K562 (cell line): ENCODE measurements around the gene BRPF1. TPM values are rescaled to one million over a fixed set of nuclear protein-coding genes. Genes with fewer than 3 reads are reported as not detected.
A peak's percentile ranks its signal among the peaks of the same experiment; 100 is the strongest.

Source experiments
- AFF1 ChIP-seq, 2 experiments: fragments of 450-650 bp; IDR thresholded peaks; 2 replicates each; pipeline ENCODE4 v1.6.1; 2018; ENCODE audit warnings: mild to moderate bottlenecking in 2 of 2, low read depth in 1 of 2; ENCODE audit not compliant: partially characterized antibody in 2 of 2
- ATF4 ChIP-seq: fragments of 450-650 bp; formaldehyde crosslinking; IDR thresholded peaks from 2 replicates; pipeline ENCODE4 v1.4.0; 2022; ENCODE audit warnings: mild to moderate bottlenecking, moderate library complexity
- CREB3 ChIP-seq: fragments of 450-650 bp; conservative IDR thresholded peaks from 2 replicates; pipeline ENCODE4 v1.6.1; 2016; ENCODE audit warnings: missing genetic modification characterization, low read depth, mild to moderate bottlenecking, missing compliant biosample characterization, moderate library complexity
- CREM ChIP-seq: IDR thresholded peaks from 2 replicates; pipeline ENCODE4 v1.6.1; 2014; ENCODE audit warnings: antibody characterized with exemption, low read depth
- DACH1 ChIP-seq: fragments of 450-650 bp; IDR thresholded peaks from 2 replicates; pipeline ENCODE4 v1.6.1; 2018; ENCODE audit not compliant: partially characterized antibody
- GTF3C2 ChIP-seq: IDR thresholded peaks from 3 replicates; pipeline ENCODE4 v1.6.1; 2011; ENCODE audit warnings: borderline replicate concordance, mild to moderate bottlenecking, moderate library complexity; ENCODE audit not compliant: insufficient read length; ENCODE audit errors: extremely low read depth
- KLF1 ChIP-seq: fragments of 450-650 bp; IDR thresholded peaks from 2 replicates; pipeline ENCODE4 v1.6.1; 2016; ENCODE audit warnings: missing genetic modification characterization, missing compliant biosample characterization
- KLF6 ChIP-seq: fragments of 250-450 bp; sonication (Bioruptor Pico); IDR thresholded peaks from 2 replicates; pipeline ENCODE4 v1.4.0; 2020; ENCODE audit warnings: mild to moderate bottlenecking, moderate library complexity, borderline replicate concordance
- L3MBTL2 ChIP-seq: fragments of 450-650 bp; IDR thresholded peaks from 2 replicates; pipeline ENCODE4 v1.6.1; 2016; ENCODE audit warnings: mild to moderate bottlenecking, moderate library complexity
- SRSF1 ChIP-seq: fragments of 200-400 bp; formaldehyde crosslinking; IDR thresholded peaks from 2 replicates; pipeline ENCODE4 v1.6.1; 2017; ENCODE audit warnings: mild to moderate bottlenecking, low read depth, low read length, moderate library complexity
- THAP7 ChIP-seq: fragments of 250-450 bp; sonication (Bioruptor Pico); IDR thresholded peaks from 2 replicates; pipeline ENCODE4 v1.5.0; 2021
- VEZF1 ChIP-seq: fragments of 200-800 bp; sonication (Bioruptor generic); IDR thresholded peaks from 2 replicates; pipeline ENCODE4 v1.6.1; 2017; ENCODE audit warnings: missing genetic modification characterization, missing compliant biosample characterization
- ZKSCAN8 ChIP-seq: fragments of 200-800 bp; sonication (Bioruptor generic); IDR thresholded peaks from 2 replicates; pipeline ENCODE4 v1.6.1; 2016; ENCODE audit warnings: missing genetic modification characterization, missing compliant biosample characterization
- ZNF764 ChIP-seq: fragments of 250-450 bp; sonication (Bioruptor Pico); IDR thresholded peaks from 2 replicates; pipeline ENCODE4 v1.4.0; 2020; ENCODE audit warnings: low read depth, mild to moderate bottlenecking, moderate library complexity
- polyA plus RNA-seq, 8 experiments: library from polyadenylated mRNA; depleted of rRNA in 4 of 8; stranded (reverse) in 5 of 8; unstranded in 3 of 8; fragments of >200 nt; fragmentation: Nextera tagmentation in 2 of 8; fragmentation: Illumina TruSeq in 1 of 8; extraction: Ambion mirVana in 2 of 8; extraction: Trizol in 1 of 8; gene quantifications; 2 replicates each; pipeline versions ENCODE4 v1.2.1 to v1.2.3, GENCODE V29; 2011 to 2014; ENCODE audit warnings: inconsistent platforms in 1 of 8, missing spikeins in 1 of 8
- total RNA-seq, 7 experiments: library from RNA; depleted of rRNA in 6 of 7; stranded (reverse); fragments of >200 nt in 6 of 7; fragmentation: Illumina TruSeq in 2 of 7; extraction: Trizol in 2 of 7; gene quantifications; 2 replicates each; pipeline versions ENCODE4 v1.2.1 to v1.2.3, GENCODE V29; 2011 to 2021; ENCODE audit warnings: low replicate concordance in 1 of 7

Gene BRPF1
- total and polyA plus RNA-seq, 9 of the 15 experiments (the other 6 are each of a cell fraction or from before 2014, with no cell fraction given), result 1.1 to 40.2 (median 23.5) TPM

GRCh38 chr3:9731206-9732079, at the start of gene BRPF1 (continued):
- peak in 1 of 2 experiments; percentile 64 for TF ChIP-seq AFF1 (IDR thresholded peaks at IDR 0.05; ENCODE audit: low read depth in 1 of 2, partially characterized antibody in 2 of 2)
- TF ChIP-seq ATF4 (CRISPR knock-in tag), result no peak
- TF ChIP-seq CREB3 (tag), result 0 out of 2 replicates have a peak, but pooled peaks have one; percentile 69
- no peak for TF ChIP-seq ZKSCAN8 (CRISPR knock-in tag)
- TF ChIP-seq SRSF1, result no peak
- TF ChIP-seq DACH1, result no peak
- peak; percentile 88 for TF ChIP-seq CREM
- TF ChIP-seq VEZF1 (CRISPR knock-in tag), result peak; percentile 98
- TF ChIP-seq THAP7, result peak; percentile 75; the same call in 1 of the 2 replicates
- TF ChIP-seq KLF1 (tag), result peak; percentile 95
- TF ChIP-seq GTF3C2, result no peak
- TF ChIP-seq L3MBTL2, result peak; percentile 78
- 0 out of 2 replicates have a peak, but pooled peaks have one; percentile 28 for TF ChIP-seq ZNF764 (CRISPR knock-in tag)
- peak; percentile 88 for TF ChIP-seq KLF6
